Mammary epithelial cell (primary cell): ENCODE data around the gene GATC.

Experiments used
- EZH2 ChIP-seq: IDR thresholded peaks from 2 replicates; pipeline ENCODE4 v1.6.1; 2012; ENCODE audit warnings: low read length, inconsistent platforms, borderline replicate concordance
- TF ChIP-seq, protein P1 (sequence below), 2 donors: IDR thresholded peaks in 1 of 2; conservative IDR thresholded peaks in 1 of 2; 2 replicates each; pipeline ENCODE4 v1.5.1; 2011 to 2012; ENCODE audit warnings: inconsistent platforms in 2 of 2, low read length in 2 of 2, mild to moderate bottlenecking in 2 of 2, control low read depth in 1 of 2, low read depth in 1 of 2; ENCODE audit not compliant: insufficient read depth in 1 of 2; ENCODE audit errors: extremely low read depth in 1 of 2

DNA sequence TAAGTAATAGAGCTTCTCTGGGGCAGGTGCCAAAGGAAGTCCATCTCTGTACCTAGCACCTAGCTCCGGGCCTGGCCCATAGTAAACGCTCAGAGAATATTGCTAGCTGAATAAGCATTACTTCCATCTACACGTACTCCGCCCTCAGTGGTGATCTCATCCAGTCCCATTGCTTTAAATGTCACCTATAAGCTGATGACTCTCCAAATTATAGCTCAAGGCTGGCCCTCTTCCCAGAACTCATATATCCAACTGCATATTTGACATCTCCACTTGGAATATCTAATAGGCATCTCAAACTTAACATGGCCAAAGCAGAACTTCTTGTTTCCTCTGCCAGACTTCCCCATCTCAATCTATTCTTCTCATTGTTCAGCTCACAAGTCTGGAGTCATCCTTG lies 42.8 kb downstream of the GATC start:
- TF ChIP-seq, protein P1, sequence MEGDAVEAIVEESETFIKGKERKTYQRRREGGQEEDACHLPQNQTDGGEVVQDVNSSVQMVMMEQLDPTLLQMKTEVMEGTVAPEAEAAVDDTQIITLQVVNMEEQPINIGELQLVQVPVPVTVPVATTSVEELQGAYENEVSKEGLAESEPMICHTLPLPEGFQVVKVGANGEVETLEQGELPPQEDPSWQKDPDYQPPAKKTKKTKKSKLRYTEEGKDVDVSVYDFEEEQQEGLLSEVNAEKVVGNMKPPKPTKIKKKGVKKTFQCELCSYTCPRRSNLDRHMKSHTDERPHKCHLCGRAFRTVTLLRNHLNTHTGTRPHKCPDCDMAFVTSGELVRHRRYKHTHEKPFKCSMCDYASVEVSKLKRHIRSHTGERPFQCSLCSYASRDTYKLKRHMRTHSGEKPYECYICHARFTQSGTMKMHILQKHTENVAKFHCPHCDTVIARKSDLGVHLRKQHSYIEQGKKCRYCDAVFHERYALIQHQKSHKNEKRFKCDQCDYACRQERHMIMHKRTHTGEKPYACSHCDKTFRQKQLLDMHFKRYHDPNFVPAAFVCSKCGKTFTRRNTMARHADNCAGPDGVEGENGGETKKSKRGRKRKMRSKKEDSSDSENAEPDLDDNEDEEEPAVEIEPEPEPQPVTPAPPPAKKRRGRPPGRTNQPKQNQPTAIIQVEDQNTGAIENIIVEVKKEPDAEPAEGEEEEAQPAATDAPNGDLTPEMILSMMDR (conservative IDR thresholded peaks at IDR 0.05 in 1 of 2, IDR thresholded peaks at IDR 0.05 in 1 of 2; ENCODE audit: extremely low read depth in 1 of 2, insufficient read depth in 1 of 2, low read depth in 1 of 2, low read length in 2 of 2), result no peak
- no peak for TF ChIP-seq EZH2
